ENCODE results near the gene ADAMTSL4. TPM values are rescaled to one million over a fixed set of nuclear protein-coding genes. Genes with fewer than 3 reads are reported as not detected.

Gene ADAMTSL4
- total and polyA plus RNA-seq, 9 of the 15 experiments (the other 6 are each of a cell fraction or from before 2014, with no cell fraction given): 12.7 to 212 (median 35.6) TPM

DNA sequence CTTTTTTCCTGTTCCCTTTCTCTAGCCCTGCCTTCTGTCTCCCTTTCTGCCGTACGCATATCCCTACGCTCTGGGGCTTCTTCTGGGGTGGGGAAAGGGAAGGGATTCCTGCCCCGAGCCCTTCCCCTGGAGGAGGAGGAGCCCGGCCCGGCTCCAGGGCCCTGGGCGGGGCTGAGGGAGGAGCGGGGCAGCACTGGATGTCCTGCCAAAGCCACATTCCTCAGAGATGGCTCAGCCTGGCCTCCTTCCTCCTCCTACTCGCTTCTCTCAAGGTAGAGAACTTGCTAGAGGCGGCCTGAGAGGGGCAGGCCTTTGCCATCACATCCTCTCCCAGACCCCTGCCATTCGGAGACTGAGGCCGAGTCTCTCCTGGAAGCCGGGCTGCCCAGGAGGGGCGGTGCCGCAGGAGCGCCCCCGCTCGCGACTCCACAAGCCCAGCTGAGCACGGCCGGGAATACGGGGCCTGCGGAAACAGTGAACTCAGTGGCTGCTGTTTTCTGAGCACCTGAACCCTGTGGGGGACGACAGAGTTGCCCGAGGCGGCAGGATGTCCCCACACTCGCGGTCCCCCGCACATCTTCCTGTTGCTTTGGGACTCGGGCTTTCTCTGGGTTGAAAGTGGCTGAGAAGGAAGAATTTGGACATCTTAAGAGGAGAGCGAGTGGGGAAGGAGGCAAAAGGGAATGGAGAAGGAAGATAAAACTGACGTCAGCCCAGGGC, 12.2 kb downstream of the ADAMTSL4 start (continued):
- TF ChIP-seq, protein P1, sequence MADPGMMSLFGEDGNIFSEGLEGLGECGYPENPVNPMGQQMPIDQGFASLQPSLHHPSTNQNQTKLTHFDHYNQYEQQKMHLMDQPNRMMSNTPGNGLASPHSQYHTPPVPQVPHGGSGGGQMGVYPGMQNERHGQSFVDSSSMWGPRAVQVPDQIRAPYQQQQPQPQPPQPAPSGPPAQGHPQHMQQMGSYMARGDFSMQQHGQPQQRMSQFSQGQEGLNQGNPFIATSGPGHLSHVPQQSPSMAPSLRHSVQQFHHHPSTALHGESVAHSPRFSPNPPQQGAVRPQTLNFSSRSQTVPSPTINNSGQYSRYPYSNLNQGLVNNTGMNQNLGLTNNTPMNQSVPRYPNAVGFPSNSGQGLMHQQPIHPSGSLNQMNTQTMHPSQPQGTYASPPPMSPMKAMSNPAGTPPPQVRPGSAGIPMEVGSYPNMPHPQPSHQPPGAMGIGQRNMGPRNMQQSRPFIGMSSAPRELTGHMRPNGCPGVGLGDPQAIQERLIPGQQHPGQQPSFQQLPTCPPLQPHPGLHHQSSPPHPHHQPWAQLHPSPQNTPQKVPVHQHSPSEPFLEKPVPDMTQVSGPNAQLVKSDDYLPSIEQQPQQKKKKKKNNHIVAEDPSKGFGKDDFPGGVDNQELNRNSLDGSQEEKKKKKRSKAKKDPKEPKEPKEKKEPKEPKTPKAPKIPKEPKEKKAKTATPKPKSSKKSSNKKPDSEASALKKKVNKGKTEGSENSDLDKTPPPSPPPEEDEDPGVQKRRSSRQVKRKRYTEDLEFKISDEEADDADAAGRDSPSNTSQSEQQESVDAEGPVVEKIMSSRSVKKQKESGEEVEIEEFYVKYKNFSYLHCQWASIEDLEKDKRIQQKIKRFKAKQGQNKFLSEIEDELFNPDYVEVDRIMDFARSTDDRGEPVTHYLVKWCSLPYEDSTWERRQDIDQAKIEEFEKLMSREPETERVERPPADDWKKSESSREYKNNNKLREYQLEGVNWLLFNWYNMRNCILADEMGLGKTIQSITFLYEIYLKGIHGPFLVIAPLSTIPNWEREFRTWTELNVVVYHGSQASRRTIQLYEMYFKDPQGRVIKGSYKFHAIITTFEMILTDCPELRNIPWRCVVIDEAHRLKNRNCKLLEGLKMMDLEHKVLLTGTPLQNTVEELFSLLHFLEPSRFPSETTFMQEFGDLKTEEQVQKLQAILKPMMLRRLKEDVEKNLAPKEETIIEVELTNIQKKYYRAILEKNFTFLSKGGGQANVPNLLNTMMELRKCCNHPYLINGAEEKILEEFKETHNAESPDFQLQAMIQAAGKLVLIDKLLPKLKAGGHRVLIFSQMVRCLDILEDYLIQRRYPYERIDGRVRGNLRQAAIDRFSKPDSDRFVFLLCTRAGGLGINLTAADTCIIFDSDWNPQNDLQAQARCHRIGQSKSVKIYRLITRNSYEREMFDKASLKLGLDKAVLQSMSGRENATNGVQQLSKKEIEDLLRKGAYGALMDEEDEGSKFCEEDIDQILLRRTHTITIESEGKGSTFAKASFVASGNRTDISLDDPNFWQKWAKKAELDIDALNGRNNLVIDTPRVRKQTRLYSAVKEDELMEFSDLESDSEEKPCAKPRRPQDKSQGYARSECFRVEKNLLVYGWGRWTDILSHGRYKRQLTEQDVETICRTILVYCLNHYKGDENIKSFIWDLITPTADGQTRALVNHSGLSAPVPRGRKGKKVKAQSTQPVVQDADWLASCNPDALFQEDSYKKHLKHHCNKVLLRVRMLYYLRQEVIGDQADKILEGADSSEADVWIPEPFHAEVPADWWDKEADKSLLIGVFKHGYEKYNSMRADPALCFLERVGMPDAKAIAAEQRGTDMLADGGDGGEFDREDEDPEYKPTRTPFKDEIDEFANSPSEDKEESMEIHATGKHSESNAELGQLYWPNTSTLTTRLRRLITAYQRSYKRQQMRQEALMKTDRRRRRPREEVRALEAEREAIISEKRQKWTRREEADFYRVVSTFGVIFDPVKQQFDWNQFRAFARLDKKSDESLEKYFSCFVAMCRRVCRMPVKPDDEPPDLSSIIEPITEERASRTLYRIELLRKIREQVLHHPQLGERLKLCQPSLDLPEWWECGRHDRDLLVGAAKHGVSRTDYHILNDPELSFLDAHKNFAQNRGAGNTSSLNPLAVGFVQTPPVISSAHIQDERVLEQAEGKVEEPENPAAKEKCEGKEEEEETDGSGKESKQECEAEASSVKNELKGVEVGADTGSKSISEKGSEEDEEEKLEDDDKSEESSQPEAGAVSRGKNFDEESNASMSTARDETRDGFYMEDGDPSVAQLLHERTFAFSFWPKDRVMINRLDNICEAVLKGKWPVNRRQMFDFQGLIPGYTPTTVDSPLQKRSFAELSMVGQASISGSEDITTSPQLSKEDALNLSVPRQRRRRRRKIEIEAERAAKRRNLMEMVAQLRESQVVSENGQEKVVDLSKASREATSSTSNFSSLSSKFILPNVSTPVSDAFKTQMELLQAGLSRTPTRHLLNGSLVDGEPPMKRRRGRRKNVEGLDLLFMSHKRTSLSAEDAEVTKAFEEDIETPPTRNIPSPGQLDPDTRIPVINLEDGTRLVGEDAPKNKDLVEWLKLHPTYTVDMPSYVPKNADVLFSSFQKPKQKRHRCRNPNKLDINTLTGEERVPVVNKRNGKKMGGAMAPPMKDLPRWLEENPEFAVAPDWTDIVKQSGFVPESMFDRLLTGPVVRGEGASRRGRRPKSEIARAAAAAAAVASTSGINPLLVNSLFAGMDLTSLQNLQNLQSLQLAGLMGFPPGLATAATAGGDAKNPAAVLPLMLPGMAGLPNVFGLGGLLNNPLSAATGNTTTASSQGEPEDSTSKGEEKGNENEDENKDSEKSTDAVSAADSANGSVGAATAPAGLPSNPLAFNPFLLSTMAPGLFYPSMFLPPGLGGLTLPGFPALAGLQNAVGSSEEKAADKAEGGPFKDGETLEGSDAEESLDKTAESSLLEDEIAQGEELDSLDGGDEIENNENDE (IDR thresholded peaks at IDR 0.05; ENCODE audit: low read depth, low read length): peak; percentile 9
- peak; percentile 27; the same call in 1 of the 2 replicates for TF ChIP-seq TEAD2 (tag; IDR thresholded peaks at IDR 0.05)
- TF ChIP-seq ZNF644 (tag; IDR thresholded peaks at IDR 0.05; ENCODE audit: low read depth): no peak
- no peak for TF ChIP-seq CSDE1 (IDR thresholded peaks at IDR 0.05)
- TF ChIP-seq, protein P2, sequence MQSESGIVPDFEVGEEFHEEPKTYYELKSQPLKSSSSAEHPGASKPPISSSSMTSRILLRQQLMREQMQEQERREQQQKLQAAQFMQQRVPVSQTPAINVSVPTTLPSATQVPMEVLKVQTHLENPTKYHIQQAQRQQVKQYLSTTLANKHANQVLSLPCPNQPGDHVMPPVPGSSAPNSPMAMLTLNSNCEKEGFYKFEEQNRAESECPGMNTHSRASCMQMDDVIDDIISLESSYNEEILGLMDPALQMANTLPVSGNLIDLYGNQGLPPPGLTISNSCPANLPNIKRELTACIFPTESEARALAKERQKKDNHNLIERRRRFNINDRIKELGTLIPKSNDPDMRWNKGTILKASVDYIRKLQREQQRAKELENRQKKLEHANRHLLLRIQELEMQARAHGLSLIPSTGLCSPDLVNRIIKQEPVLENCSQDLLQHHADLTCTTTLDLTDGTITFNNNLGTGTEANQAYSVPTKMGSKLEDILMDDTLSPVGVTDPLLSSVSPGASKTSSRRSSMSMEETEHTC (IDR thresholded peaks at IDR 0.05): peak; percentile 18; the same call in 1 of the 2 replicates
- no peak for TF ChIP-seq ZNF184 (CRISPR knock-in tag; IDR thresholded peaks at IDR 0.05)
- TF ChIP-seq, protein P3, sequence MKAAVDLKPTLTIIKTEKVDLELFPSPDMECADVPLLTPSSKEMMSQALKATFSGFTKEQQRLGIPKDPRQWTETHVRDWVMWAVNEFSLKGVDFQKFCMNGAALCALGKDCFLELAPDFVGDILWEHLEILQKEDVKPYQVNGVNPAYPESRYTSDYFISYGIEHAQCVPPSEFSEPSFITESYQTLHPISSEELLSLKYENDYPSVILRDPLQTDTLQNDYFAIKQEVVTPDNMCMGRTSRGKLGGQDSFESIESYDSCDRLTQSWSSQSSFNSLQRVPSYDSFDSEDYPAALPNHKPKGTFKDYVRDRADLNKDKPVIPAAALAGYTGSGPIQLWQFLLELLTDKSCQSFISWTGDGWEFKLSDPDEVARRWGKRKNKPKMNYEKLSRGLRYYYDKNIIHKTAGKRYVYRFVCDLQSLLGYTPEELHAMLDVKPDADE (conservative IDR thresholded peaks at IDR 0.05; ENCODE audit: control insufficient read depth, low read depth, low read length): no peak; the same call in 1 of the 2 replicates
- no peak for TF ChIP-seq BDP1 (IDR thresholded peaks at IDR 0.05; ENCODE audit: insufficient read depth, insufficient read length)
- 0 out of 2 replicates have a peak, but pooled peaks have one; percentile 59 for TF ChIP-seq KAT7 (CRISPR knock-in tag; IDR thresholded peaks at IDR 0.05; ENCODE audit: borderline replicate concordance)
- TF ChIP-seq ZNF830 (CRISPR knock-in tag; IDR thresholded peaks at IDR 0.05): no peak
- TF ChIP-seq ZNF263 (CRISPR knock-in tag; IDR thresholded peaks at IDR 0.05; ENCODE audit: borderline replicate concordance): peak; percentile 83
- no peak for TF ChIP-seq RUNX1 (IDR thresholded peaks at IDR 0.05; ENCODE audit: low read depth)
- no peak for TF ChIP-seq SMAD2 (IDR thresholded peaks at IDR 0.05; ENCODE audit: low read depth, low read length)
- TF ChIP-seq SP1 (CRISPR knock-in tag; IDR thresholded peaks at IDR 0.05): peak; percentile 64

Measured in K562 (cell line).